T47D (cell line): ENCODE measurements around the gene DMPK.
"Not testable (repeated sequence)": the region's sequence is repeated elsewhere in the genome, so short reads cannot be mapped to it uniquely, and the experiment has no call there.

Experiments used
- DNase-seq, 2 experiments: peaks; one replicate each; pipeline versions ENCODE4 v3.0.0 to v3.0.0-alpha.2; 2011 to 2012; ENCODE audit warnings: low read depth in 1 of 2, low spot score in 1 of 2
- JUND ChIP-seq: IDR thresholded peaks from 2 replicates; pipeline ENCODE4 v1.6.1; 2012; ENCODE audit warnings: low read depth
- in situ Hi-C: cut with HindIII; loops from 2 replicates; pipeline ENCODE4 v1.10.0; 2016; ENCODE audit warnings: low sequenced_read_pairs, low pct_unique_long_range_greater_than_20kb

Gene DMPK

DNA sequence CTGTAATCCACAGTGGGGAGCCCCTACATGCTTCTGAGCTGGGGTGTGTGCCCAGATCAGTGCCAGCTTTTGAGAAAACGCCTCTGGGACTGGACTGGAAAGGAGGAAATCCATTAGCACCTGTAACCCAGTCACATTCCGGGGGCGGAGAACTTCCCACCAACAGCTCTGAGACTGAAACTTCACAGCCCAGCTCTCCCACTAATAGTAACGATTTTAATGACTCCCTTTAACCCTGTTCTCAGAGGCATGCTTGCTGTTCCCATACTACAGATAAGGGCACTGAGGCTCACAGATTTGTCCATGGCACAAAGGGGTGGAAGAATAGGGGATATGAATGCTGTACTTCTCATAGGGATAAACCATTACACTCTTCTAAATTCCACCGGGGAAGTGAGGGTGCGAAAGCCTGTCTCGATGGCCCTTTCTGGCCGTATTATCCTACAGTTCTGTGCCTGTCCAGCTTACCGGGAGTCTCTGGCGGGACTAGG, 52.4 kb downstream of the DMPK start:
- TF ChIP-seq JUND = no peak
- DNase-seq = peak in 1 of 2 experiments; percentile 28
- in situ Hi-C loops = no loop called here

DNA sequence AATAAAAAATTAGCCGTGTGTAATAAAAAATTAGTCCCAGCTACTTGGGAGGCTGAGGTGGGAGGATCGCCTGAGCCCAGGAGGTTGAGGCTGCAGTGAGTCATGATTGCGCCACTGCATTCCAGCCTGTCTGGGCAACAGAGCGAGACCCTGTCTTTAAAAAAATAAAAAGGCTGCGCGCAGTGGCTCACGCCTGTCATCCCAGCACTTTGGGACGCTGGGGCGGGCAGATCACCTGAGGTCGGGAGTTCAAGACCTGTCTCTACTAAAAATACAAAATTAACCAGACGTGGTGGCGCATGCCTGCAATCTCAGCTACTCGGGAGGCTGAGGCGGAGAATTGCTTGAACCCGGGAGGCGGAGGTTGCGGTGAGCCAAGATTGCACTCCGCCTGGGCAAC, 53.6 kb downstream of the DMPK start:
- in situ Hi-C loops, DNase-seq: not testable (repeated sequence)

DNA sequence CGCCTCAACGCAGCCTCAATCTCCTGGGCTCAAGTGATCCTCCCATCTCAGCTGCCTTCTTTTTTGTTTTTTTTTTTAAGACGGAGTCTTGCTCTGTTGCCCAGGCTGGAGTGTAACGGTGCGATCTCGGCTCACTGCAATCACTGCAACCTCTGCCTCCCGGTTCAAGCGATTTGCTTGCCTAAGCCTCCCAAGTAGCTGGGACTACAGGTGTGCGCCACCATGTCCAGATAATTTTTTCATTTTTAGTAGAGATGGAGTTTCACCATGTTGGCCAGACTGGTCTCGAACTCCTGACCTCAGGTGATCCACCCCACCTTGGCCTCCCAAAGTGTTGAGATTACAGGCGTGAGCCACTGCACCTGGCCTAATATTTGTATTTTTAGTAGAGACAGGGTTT, 62.2 kb downstream of the DMPK start:
- in situ Hi-C loops, DNase-seq: not testable (repeated sequence)
